WTC11 (cell line): ENCODE results near the gene UIMC1. TPM values are rescaled to one million over a fixed set of nuclear protein-coding genes. Genes with fewer than 3 reads are reported as not detected.

ENCODE experiments used
- ATAC-seq: fragments of 200-7000 bp; cut with Tn5 transposase; 2 replicates; pipeline ENCODE4 v1.10.0; 2021; ENCODE audit warnings: mild to moderate bottlenecking, moderate library complexity
- CTCF ChIA-PET: fragments of 300-600 bp; sonication (Branson Sonifier 250); formaldehyde crosslinking; loops from one replicate; lab custom pipeline; 2021; ENCODE audit warnings: antibody characterized with exemption; lab: Charles Lee
- POLR2A ChIA-PET: fragments of 350-600 bp; sonication (Branson Sonifier 250); formaldehyde crosslinking; loops from one replicate; lab custom pipeline; 2021; ENCODE audit warnings: antibody characterized with exemption; lab: Charles Lee
- DNase-seq: peaks from one replicate; pipeline ENCODE4 v3.0.0; 2021; ENCODE audit warnings: low spot score
- H3K27ac Mint-ChIP-seq: 2 replicates; pipeline ENCODE4 v1.8.0; 2021; ENCODE audit warnings: mixed read lengths
- H3K27me3 Mint-ChIP-seq: 2 replicates; pipeline ENCODE4 v1.8.0; 2021; ENCODE audit warnings: low read depth, mild to moderate bottlenecking, moderate library complexity, mixed read lengths
- H3K36me3 Mint-ChIP-seq: 2 replicates; pipeline ENCODE4 v1.8.0; 2021; ENCODE audit warnings: mixed read lengths
- H3K4me1 Mint-ChIP-seq: 2 replicates; pipeline ENCODE4 v1.8.0; 2022; ENCODE audit warnings: mixed read lengths
- H3K4me3 Mint-ChIP-seq: 2 replicates; pipeline ENCODE4 v1.8.0; 2021; ENCODE audit warnings: mild to moderate bottlenecking, moderate library complexity, mixed read lengths
- H3K9me3 Mint-ChIP-seq: 2 replicates; pipeline ENCODE4 v1.8.0; 2021; ENCODE audit warnings: mixed read lengths
- ARID4B ChIP-seq: sonication (generic); formaldehyde crosslinking; IDR thresholded peaks from 2 replicates; pipeline ENCODE4 v1.8.0; 2023; ENCODE audit warnings: missing genetic modification reagents, mild to moderate bottlenecking, borderline replicate concordance
- ATF3 ChIP-seq: sonication (generic); formaldehyde crosslinking; conservative IDR thresholded peaks from 2 replicates; pipeline ENCODE4 v1.8.1; 2022; ENCODE audit warnings: mild to moderate bottlenecking, missing genetic modification reagents
- CDX4 ChIP-seq: fragments of 250-450 bp; sonication (Bioruptor Pico); IDR thresholded peaks from 2 replicates; pipeline ENCODE4 v1.9.0; 2021; ENCODE audit warnings: moderate library complexity, mild to moderate bottlenecking, inconsistent platforms, borderline replicate concordance
- CREB1 ChIP-seq: sonication (generic); formaldehyde crosslinking; IDR thresholded peaks from 2 replicates; pipeline ENCODE4 v1.8.0; 2023; ENCODE audit warnings: mild to moderate bottlenecking, missing genetic modification reagents
- E2F5 ChIP-seq: sonication (generic); formaldehyde crosslinking; IDR thresholded peaks from 2 replicates; pipeline ENCODE4 v1.8.1; 2022; ENCODE audit warnings: mild to moderate bottlenecking, moderate library complexity, missing genetic modification reagents
- ETV6 ChIP-seq: sonication (generic); formaldehyde crosslinking; IDR thresholded peaks from 2 replicates; pipeline ENCODE4 v1.8.1; 2022; ENCODE audit warnings: mild to moderate bottlenecking, missing genetic modification reagents
- FOXK1 ChIP-seq: sonication (generic); formaldehyde crosslinking; IDR thresholded peaks from 2 replicates; pipeline ENCODE4 v1.8.0; 2022; ENCODE audit warnings: mild to moderate bottlenecking, moderate library complexity, missing genetic modification reagents
- IRF2 ChIP-seq: sonication (generic); formaldehyde crosslinking; IDR thresholded peaks from 2 replicates; pipeline ENCODE4 v1.8.0; 2022; ENCODE audit warnings: low read depth, missing genetic modification reagents, borderline replicate concordance
- JAZF1 ChIP-seq: fragments of 250-450 bp; sonication (Bioruptor Pico); IDR thresholded peaks from 2 replicates; pipeline ENCODE4 v1.9.0; 2021; ENCODE audit warnings: moderate library complexity, mild to moderate bottlenecking, inconsistent platforms
- MLX ChIP-seq: sonication (generic); formaldehyde crosslinking; IDR thresholded peaks from 2 replicates; pipeline ENCODE4 v1.8.1; 2023; ENCODE audit warnings: mild to moderate bottlenecking, missing genetic modification reagents, moderate library complexity
- MYBL2 ChIP-seq: sonication (generic); formaldehyde crosslinking; IDR thresholded peaks from 2 replicates; pipeline ENCODE4 v1.8.1; 2023; ENCODE audit warnings: mild to moderate bottlenecking, moderate library complexity, missing genetic modification reagents
- NFE2L1 ChIP-seq: sonication (generic); formaldehyde crosslinking; IDR thresholded peaks from 2 replicates; pipeline ENCODE4 v1.8.1; 2023; ENCODE audit warnings: missing genetic modification reagents
- PREB ChIP-seq: sonication (generic); formaldehyde crosslinking; IDR thresholded peaks from 2 replicates; pipeline ENCODE4 v1.8.1; 2022; ENCODE audit warnings: mild to moderate bottlenecking, missing genetic modification reagents, moderate library complexity, borderline replicate concordance
- SP1 ChIP-seq: sonication (generic); formaldehyde crosslinking; conservative IDR thresholded peaks from 2 replicates; pipeline ENCODE4 v1.8.1; 2022; ENCODE audit warnings: missing genetic modification reagents
- TEAD1 ChIP-seq: sonication (generic); formaldehyde crosslinking; IDR thresholded peaks from 2 replicates; pipeline ENCODE4 v1.8.0; 2022; ENCODE audit warnings: mild to moderate bottlenecking, missing genetic modification reagents
- TEAD4 ChIP-seq: sonication (generic); formaldehyde crosslinking; IDR thresholded peaks from 2 replicates; pipeline ENCODE4 v1.8.0; 2022; ENCODE audit warnings: mild to moderate bottlenecking, missing genetic modification reagents
- ZNF121 ChIP-seq: sonication (generic); formaldehyde crosslinking; IDR thresholded peaks from 2 replicates; pipeline ENCODE4 v1.8.0; 2023; ENCODE audit warnings: missing genetic modification reagents
- ZNF138 ChIP-seq: sonication (generic); formaldehyde crosslinking; conservative IDR thresholded peaks from 2 replicates; pipeline ENCODE4 v1.8.1; 2022; ENCODE audit warnings: mild to moderate bottlenecking, moderate library complexity, missing genetic modification reagents
- ZNF232 ChIP-seq: sonication (generic); formaldehyde crosslinking; IDR thresholded peaks from 2 replicates; pipeline ENCODE4 v1.8.0; 2022; ENCODE audit warnings: mild to moderate bottlenecking, missing genetic modification reagents
- ZNF317 ChIP-seq: sonication (generic); formaldehyde crosslinking; IDR thresholded peaks from 2 replicates; pipeline ENCODE4 v1.8.1; 2023; ENCODE audit warnings: low read depth, mild to moderate bottlenecking, moderate library complexity, missing genetic modification reagents, borderline replicate concordance
- ZNF671 ChIP-seq: fragments of 250-450 bp; sonication (Bioruptor Pico); IDR thresholded peaks from 2 replicates; pipeline ENCODE4 v1.8.0; 2021; ENCODE audit warnings: mild to moderate bottlenecking
- total RNA-seq: library from RNA; stranded (reverse); gene quantifications from 3 replicates; pipeline ENCODE4 v1.2.3, GENCODE V29; 2021

The UIMC1 gene
- total RNA-seq, 1 experiment from 2014 or later, result 48.0 TPM

- no peak for TF ChIP-seq ZNF121 (CRISPR knock-in tag)
- no peak for TF ChIP-seq SP1 (CRISPR knock-in tag)
- no peak for TF ChIP-seq NFE2L1 (CRISPR knock-in tag)
- TF ChIP-seq ZNF317, result no peak
- TF ChIP-seq IRF2, result no peak
- no peak for TF ChIP-seq PREB (CRISPR knock-in tag)
- TF ChIP-seq E2F5 (CRISPR knock-in tag), result no peak
- TF ChIP-seq CDX4 (CRISPR knock-in tag), result no peak
Measured at GRCh38 chr5:176884571-176884890, 122.0 kb downstream of the UIMC1 start (continued).

- CTCF ChIA-PET, result interaction anchor here (1.0 to 2.1 kb wide), 3 partner anchors 9 to 223 kb away, joined by 3 to 12 read pairs (median 8); no protein-coding TSS in a partner anchor
- ATAC-seq, result no peak
- POLR2A ChIA-PET, result no interaction called here
Measured at GRCh38 chr5:176883700-176884570, 122.6 kb downstream of the UIMC1 start.

GRCh38 chr5:176882567-176882903 lies 124.0 kb downstream of the UIMC1 start:
- DNase-seq (no peak), ATAC-seq (no peak)
- Mint-ChIP-seq H3K9me3 (no peaks in the 10 kb centered on the region), H3K27ac (no peak overlapping the region), H3K36me3 (no peaks in the 10 kb centered on the region), H3K4me3 (no peak overlapping the region), H3K27me3 (no peaks in the 10 kb centered on the region), H3K4me1 (no peaks in the 10 kb centered on the region)
- POLR2A ChIA-PET, result no interaction called here
- CTCF ChIA-PET, result interaction anchor here (1.1 to 2.1 kb wide), 2 partner anchors 222 kb away, joined by 9 to 12 read pairs; no protein-coding TSS in a partner anchor
- TF ChIP-seq ZNF138 (no peak), CREB1 (no peak), MYBL2 (CRISPR knock-in tag) (no peak), ZNF671 (CRISPR knock-in tag) (no peak), MLX (CRISPR knock-in tag) (no peak), ARID4B (CRISPR knock-in tag) (no peak), ATF3 (CRISPR knock-in tag) (no peak), ZNF232 (CRISPR knock-in tag) (no peak), ZNF121 (CRISPR knock-in tag) (no peak), ETV6 (CRISPR knock-in tag) (no peak)

More at GRCh38 chr5:176883700-176884570, 122.6 kb downstream of the UIMC1 start:
- no peak overlapping the region for H3K27ac Mint-ChIP-seq
- no peak for TF ChIP-seq FOXK1
- no peak for TF ChIP-seq PREB (CRISPR knock-in tag)
- TF ChIP-seq TEAD4 (CRISPR knock-in tag), result no peak
- no peak for TF ChIP-seq ZNF138
- no peak for TF ChIP-seq ZNF671 (CRISPR knock-in tag)
- no peak for TF ChIP-seq TEAD1
- TF ChIP-seq JAZF1 (CRISPR knock-in tag), result no peak
- TF ChIP-seq CREB1, result no peak
- TF ChIP-seq ZNF232 (CRISPR knock-in tag), result no peak
- no peak for DNase-seq
- H3K36me3 Mint-ChIP-seq, result no peaks in the 10 kb centered on the region
- H3K9me3 Mint-ChIP-seq, result no peaks in the 10 kb centered on the region
- H3K4me3 Mint-ChIP-seq, result no peak overlapping the region
- no peaks in the 10 kb centered on the region for H3K4me1 Mint-ChIP-seq
- H3K27me3 Mint-ChIP-seq, result no peaks in the 10 kb centered on the region
